SU-DHL-6 (cell line): ENCODE results near the gene PHRF1.

Experiments
- H2AFZ ChIP-seq: fragments of 200-600 bp; sonication (generic); 2 replicates; pipeline ENCODE4 v1.6.1; 2014; ENCODE audit warnings: low read depth, mild to moderate bottlenecking, moderate library complexity, mixed read lengths, antibody characterized with exemption, low read length; ENCODE audit not compliant: severe bottlenecking
- H3F3A ChIP-seq: fragments of 200-600 bp; shearing (Covaris generic); 2 replicates; pipeline ENCODE4 v1.6.0; 2016; ENCODE audit warnings: antibody characterized with exemption, mild to moderate bottlenecking; ENCODE audit not compliant: insufficient read depth
- H3K27ac ChIP-seq: fragments of 200-600 bp; sonication (generic); 2 replicates; pipeline ENCODE4 v1.5.1; 2016; ENCODE audit warnings: low read depth, mild to moderate bottlenecking, low read length, moderate library complexity, mixed read lengths
- H3K27me3 ChIP-seq: fragments of 200-600 bp; sonication (generic), shearing (Covaris generic); 2 replicates; pipeline ENCODE4 v1.6.0; 2014; ENCODE audit warnings: mild to moderate bottlenecking, low read length
- H3K36me3 ChIP-seq: fragments of 200-600 bp; sonication (generic); 2 replicates; pipeline ENCODE4 v1.6.1; 2014; ENCODE audit warnings: mild to moderate bottlenecking, low read length, mixed read lengths
- H3K4me2 ChIP-seq: fragments of 300-600, 200-600 bp; shearing (Covaris generic), sonication (generic); 2 replicates; pipeline ENCODE4 v1.6.0; 2014; ENCODE audit warnings: low read length, low read depth, mild to moderate bottlenecking; ENCODE audit not compliant: poor library complexity, severe bottlenecking
- H3K4me3 ChIP-seq: fragments of 200-600 bp; sonication (generic); 2 replicates; pipeline ENCODE4 v1.5.1; 2014; ENCODE audit warnings: antibody characterized with exemption, low read length, mild to moderate bottlenecking, mixed read lengths; ENCODE audit not compliant: insufficient read depth, poor library complexity, severe bottlenecking
- H3K79me2 ChIP-seq: fragments of 200-600 bp; sonication (generic); 2 replicates; pipeline ENCODE4 v1.6.1; 2014; ENCODE audit warnings: mild to moderate bottlenecking, low read length, moderate library complexity; ENCODE audit not compliant: insufficient read depth
- H3K9ac ChIP-seq: fragments of 200-600 bp; sonication (generic); 2 replicates; pipeline ENCODE4 v1.7.0; 2014; ENCODE audit warnings: mild to moderate bottlenecking, low read length
- H3K9me2 ChIP-seq: fragments of 200-600 bp; sonication (generic); replicated peaks from 2 replicates; pipeline ENCODE4 v1.6.1; 2014; ENCODE audit warnings: low read length; ENCODE audit not compliant: insufficient read depth
- H3K9me3 ChIP-seq: fragments of 200-600 bp; sonication (generic); 2 replicates; pipeline ENCODE4 v1.6.1; 2014; ENCODE audit warnings: low read length, mixed read lengths; ENCODE audit not compliant: insufficient read depth
- H4K20me1 ChIP-seq: fragments of 200-600 bp; sonication (generic); 2 replicates; pipeline ENCODE4 v1.6.1; 2014; ENCODE audit warnings: low read depth, mild to moderate bottlenecking, antibody characterized with exemption, low read length, moderate library complexity, mixed read lengths
- EZH2phosphoT487 ChIP-seq: fragments of 200-600 bp; sonication (generic), shearing (Covaris generic); conservative IDR thresholded peaks from 2 replicates; pipeline ENCODE4 v1.6.1; 2018; ENCODE audit warnings: mild to moderate bottlenecking, antibody characterized with exemption, low read length, moderate library complexity, mixed read lengths
- TF ChIP-seq, protein P1 (sequence below): fragments of 200-600 bp; sonication (generic); IDR thresholded peaks from one replicate; pipeline ENCODE4 v1.5.1; 2017; ENCODE audit warnings: antibody characterized with exemption, mild to moderate bottlenecking, low read length, moderate library complexity; ENCODE audit not compliant: insufficient read depth, poor library complexity, severe bottlenecking

PHRF1 gene

DNA sequence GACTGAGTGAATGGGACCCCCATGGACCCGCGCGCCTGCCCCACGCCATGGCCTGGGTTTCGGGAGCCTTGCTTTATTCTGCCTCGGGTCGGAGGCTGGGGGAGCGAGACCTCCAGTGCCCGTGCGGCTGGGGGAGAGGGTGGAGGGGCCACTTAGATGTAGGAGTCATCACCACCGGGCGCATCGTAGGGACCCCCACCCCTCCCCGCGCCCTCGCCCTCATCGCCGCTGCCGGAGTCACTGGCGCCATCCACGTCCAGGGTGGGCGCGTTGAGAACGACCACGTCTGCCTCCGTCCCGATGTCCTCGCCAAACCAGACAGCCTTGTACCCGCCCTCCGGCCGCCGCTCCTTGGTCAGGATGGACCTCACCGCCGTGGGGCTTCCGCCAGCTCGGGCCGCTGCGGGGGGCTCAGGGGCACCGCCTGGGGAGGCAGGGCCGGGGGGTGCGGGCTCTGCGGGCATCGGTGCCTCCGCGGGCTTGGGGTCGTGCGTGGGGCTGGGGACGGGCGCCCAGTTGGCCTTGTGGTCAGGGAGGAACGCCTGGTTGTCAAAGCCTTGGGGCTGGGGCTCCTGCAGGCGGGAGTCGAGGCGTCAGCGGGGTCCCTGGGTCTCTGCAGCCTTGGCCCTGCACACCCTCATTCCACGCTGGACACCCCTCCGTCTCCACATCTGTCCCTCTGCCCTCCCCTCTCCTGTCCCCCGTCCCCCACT, 41.1 kb downstream of the PHRF1 start:
- no peaks in the 10 kb centered on the region for H3K9me2 ChIP-seq
- H3K79me2 ChIP-seq = no peaks in the 10 kb centered on the region
- no peak overlapping the region for H3K4me2 ChIP-seq
- H3K27ac ChIP-seq = no peak overlapping the region
- H4K20me1 ChIP-seq = no peaks in the 10 kb centered on the region; the same call in 1 of the 2 replicates
- peaks cover 3% of the 10 kb centered on the region for H3F3A ChIP-seq
- H3K9ac ChIP-seq = no peak overlapping the region
- H3K9me3 ChIP-seq = no peaks in the 10 kb centered on the region
- TF ChIP-seq, protein P1, sequence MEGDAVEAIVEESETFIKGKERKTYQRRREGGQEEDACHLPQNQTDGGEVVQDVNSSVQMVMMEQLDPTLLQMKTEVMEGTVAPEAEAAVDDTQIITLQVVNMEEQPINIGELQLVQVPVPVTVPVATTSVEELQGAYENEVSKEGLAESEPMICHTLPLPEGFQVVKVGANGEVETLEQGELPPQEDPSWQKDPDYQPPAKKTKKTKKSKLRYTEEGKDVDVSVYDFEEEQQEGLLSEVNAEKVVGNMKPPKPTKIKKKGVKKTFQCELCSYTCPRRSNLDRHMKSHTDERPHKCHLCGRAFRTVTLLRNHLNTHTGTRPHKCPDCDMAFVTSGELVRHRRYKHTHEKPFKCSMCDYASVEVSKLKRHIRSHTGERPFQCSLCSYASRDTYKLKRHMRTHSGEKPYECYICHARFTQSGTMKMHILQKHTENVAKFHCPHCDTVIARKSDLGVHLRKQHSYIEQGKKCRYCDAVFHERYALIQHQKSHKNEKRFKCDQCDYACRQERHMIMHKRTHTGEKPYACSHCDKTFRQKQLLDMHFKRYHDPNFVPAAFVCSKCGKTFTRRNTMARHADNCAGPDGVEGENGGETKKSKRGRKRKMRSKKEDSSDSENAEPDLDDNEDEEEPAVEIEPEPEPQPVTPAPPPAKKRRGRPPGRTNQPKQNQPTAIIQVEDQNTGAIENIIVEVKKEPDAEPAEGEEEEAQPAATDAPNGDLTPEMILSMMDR = no peak
- no peak for TF ChIP-seq EZH2phosphoT487
- no peak overlapping the region for H2AFZ ChIP-seq
- H3K4me3 ChIP-seq = no peak overlapping the region
- H3K36me3 ChIP-seq = no peaks in the 10 kb centered on the region
- H3K27me3 ChIP-seq = no peaks in the 10 kb centered on the region

DNA sequence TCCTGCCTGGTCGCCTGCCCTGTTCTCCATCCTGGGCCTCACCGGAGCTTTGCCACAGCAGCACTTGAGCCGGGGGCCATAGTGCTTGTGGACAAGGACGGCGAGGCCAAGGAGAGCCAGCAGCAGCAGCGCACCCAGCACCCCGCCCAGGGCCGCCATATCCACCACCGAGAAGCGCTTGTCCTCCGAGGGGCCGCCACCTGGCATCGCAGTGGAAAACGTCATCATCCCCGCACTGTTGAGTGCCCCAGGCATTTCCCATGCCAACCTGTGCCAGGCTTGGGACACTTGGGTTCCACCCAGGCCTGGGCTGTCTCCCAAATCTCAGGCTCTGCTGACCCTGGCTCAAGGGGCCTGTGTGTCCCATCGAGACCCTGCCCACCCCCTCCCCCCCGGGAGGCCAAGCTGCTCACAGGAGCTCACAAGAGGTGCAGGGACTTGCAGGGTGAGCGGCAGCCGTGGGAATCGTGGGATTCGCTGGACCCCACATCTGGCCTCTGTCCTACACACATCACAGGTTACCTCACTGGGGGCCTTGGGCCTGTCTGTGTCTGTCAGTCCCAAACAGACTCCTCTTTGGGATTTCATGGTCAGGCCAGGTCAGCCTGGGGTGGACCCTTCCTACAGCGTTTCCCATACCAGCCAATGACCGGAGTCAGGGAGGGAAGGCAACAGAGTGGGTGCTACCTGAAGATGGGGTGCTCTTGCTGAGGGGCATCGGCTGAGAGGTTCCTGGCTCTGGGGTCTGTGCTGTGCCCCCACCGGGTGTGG, 41.8 kb downstream of the PHRF1 start:
- no peak overlapping the region for H2AFZ ChIP-seq
- H3K4me3 ChIP-seq = no peak overlapping the region
- no peak overlapping the region for H3K27ac ChIP-seq
- no peaks in the 10 kb centered on the region for H3K36me3 ChIP-seq
- no peaks in the 10 kb centered on the region; the same call in 1 of the 2 replicates for H4K20me1 ChIP-seq
- H3K4me2 ChIP-seq = no peak overlapping the region
- H3K27me3 ChIP-seq = no peaks in the 10 kb centered on the region
- no peaks in the 10 kb centered on the region for H3K9me3 ChIP-seq
- no peak overlapping the region for H3K9ac ChIP-seq
- H3K9me2 ChIP-seq = no peaks in the 10 kb centered on the region
- H3F3A ChIP-seq = 0 out of 2 replicates have a peak, but pooled peaks cover 3% of the 10 kb centered on the region
- no peaks in the 10 kb centered on the region for H3K79me2 ChIP-seq
- TF ChIP-seq, protein P1 = no peak
- TF ChIP-seq EZH2phosphoT487 = no peak

DNA sequence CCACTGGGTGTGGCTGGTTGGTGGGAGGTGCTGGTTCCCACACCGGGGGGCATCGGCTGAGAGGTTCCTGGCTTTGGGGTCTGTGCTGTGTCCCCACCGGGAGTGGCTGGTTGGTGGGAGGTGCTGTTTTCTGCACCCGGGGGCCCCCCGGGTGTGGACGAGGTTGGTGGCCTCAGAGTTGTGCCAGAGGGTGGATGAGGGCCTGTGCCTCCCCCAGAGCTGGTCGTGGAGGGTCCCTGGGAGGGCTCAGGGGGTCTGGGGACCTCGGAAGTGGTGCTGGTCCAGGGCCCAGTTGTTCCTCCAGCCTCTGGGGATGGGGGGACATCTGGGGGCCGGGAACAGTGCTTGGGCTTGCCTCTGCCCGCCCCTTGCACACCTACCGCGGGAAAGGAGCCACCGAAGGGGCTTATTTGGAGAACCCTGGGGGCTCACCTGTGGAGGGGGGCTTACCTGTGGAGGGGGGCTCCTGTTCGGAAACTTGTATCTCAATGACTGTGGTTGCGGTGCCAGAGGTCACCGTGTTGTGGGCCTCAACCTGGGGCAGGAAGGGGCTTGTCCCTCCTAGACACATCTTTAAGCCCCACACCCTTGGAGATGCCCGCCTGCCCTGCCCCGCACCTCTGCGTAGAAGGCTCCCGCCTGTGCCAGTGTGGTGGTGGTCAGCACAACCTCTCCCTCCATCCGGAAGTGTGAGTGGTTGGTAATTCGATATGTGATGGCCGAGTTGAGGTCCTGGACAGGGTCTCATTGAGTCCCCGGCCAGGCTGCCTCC, 42.8 kb downstream of the PHRF1 start:
- no peak overlapping the region for H3K4me2 ChIP-seq
- H3K36me3 ChIP-seq = no peaks in the 10 kb centered on the region
- H3K27me3 ChIP-seq = no peaks in the 10 kb centered on the region
- H3K4me3 ChIP-seq = no peak overlapping the region
- H3K27ac ChIP-seq = no peak overlapping the region
- H4K20me1 ChIP-seq = no peaks in the 10 kb centered on the region; the same call in 1 of the 2 replicates
- H3K9ac ChIP-seq = no peak overlapping the region
- no peak overlapping the region for H2AFZ ChIP-seq
- TF ChIP-seq, protein P1 = no peak
- TF ChIP-seq EZH2phosphoT487 = no peak
- H3K79me2 ChIP-seq = no peaks in the 10 kb centered on the region
- no peaks in the 10 kb centered on the region for H3K9me2 ChIP-seq
- no peaks in the 10 kb centered on the region for H3K9me3 ChIP-seq
- H3F3A ChIP-seq = 0 out of 2 replicates have a peak, but pooled peaks cover 3% of the 10 kb centered on the region
